ENCODE data around the gene RBM45. TPM values are rescaled to one million over a fixed set of nuclear protein-coding genes. Genes with fewer than 3 reads are reported as not detected.
A peak's percentile ranks its signal among the peaks of the same experiment; 100 is the strongest.
"Not testable (repeated sequence)": the region's sequence is repeated elsewhere in the genome, so short reads cannot be mapped to it uniquely, and the experiment has no call there.

The RBM45 gene
- total and polyA plus RNA-seq, 4 donors, result 17.4 to 26.6 (median 19.3) TPM

DNA sequence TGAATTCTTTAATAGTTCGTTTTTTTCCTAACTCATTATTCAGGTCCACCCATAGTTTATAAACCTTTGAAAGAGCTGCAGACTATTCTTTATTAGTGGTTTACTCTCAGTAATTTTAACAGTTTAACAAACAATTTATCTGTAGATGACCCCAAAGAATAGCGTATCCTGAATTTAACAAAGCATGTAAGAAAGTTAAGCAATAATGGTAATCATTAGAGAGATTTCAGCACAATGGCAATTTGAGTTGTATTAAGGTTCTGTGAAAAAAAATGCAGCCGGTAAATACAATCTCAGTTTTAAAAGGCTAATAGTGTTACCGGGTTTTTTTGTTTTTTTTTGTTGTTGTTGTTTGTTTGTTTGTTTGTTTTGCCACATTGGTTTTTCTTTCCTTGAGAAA lies 40.3 kb downstream of the RBM45 start:
- no peak overlapping the region for H3K27ac ChIP-seq (ENCODE audit: low read depth, low read length)
- no peaks in the 10 kb centered on the region for H3K4me1 ChIP-seq (ENCODE audit: control insufficient read depth, insufficient read depth, low read length)
- DNase-seq (ENCODE audit: low read depth in 4 of 6, low spot score in 6 of 6), result no peak
- no peaks in the 10 kb centered on the region for H3K36me3 ChIP-seq (ENCODE audit: control insufficient read depth, insufficient read depth, low read length)
- H3K9me3 ChIP-seq (ENCODE audit: control insufficient read depth, insufficient read depth, low read length), result no peaks in the 10 kb centered on the region
- no peaks in the 10 kb centered on the region for H3K27me3 ChIP-seq (ENCODE audit: control insufficient read depth, insufficient read depth, low read length)
- WGBS (ENCODE audit: insufficient coverage), result 80% methylated on average over 1 of the region's 4 CpGs
- no peak overlapping the region for H3K4me3 ChIP-seq (ENCODE audit: low read depth, low read length)

DNA sequence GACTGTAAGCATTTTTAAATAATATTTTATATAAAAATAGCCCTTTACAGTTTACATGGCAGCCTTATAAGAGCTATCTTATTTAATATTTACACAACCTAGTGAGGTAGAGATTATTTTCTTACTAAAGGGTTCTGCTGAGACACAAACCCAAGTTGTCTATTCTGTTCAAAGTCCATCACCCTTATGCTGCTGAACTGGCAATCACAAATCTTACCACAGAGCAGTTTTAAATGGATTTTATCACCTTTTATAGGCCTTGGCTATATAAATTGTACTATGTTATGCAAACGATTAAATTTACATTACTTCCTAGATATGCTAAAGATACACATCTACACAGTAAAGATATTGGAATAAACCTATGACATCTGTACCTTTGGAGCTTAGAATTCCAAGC lies 40.7 kb downstream of the RBM45 start:
- Histone ChIP-seq H3K4me1 (ENCODE audit: control insufficient read depth, insufficient read depth, low read length) (no peaks in the 10 kb centered on the region), H3K9me3 (ENCODE audit: control insufficient read depth, insufficient read depth, low read length) (no peaks in the 10 kb centered on the region), H3K27me3 (ENCODE audit: control insufficient read depth, insufficient read depth, low read length) (no peaks in the 10 kb centered on the region), H3K4me3 (ENCODE audit: low read depth, low read length) (no peak overlapping the region), H3K27ac (ENCODE audit: low read depth, low read length) (no peak overlapping the region), H3K36me3 (ENCODE audit: control insufficient read depth, insufficient read depth, low read length) (no peaks in the 10 kb centered on the region)
- DNase-seq (ENCODE audit: low read depth in 4 of 6, low spot score in 6 of 6), result no peak
- WGBS (ENCODE audit: insufficient coverage), result no CpG with 5 or more reads among the region's 1 CpG

DNA sequence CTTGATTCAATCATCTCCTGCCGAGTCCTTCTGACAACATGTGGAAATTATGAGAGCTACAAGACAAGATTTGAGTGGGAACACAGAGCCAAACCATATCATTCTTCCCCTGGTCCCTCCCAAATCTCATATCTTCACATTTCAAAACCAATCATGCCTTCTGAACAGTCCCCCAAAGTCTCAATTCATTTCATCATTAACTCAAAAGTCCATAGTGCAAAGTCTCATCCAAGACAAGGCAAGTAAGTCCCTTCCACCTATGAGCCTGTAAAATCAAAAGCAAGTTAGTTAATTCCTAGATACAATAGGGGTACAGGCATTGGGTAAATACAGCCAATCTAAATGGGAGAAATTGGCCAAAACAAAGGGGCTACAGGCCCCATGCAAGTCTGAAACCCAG lies 41.6 kb downstream of the RBM45 start:
- H3K27ac ChIP-seq (ENCODE audit: low read depth, low read length), result not testable (repeated sequence)

DNA sequence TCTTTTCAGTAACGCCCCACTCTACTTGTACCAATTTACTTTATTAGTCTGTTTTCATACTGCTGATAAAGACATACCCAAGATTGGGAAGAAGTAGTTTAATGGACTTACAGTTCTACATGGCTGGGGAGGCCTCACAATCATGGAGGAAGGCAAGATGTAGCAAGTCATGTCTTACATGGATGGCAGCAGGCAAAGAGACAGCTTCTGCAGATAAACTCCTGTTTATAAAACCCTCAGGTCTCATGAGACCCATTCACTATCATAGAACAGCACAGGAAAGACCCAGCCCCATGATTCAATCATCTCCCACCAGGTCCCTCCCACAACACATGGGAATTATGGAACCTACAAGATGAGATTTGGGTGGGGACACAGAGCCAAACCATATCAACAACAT lies 43.3 kb downstream of the RBM45 start:
- H3K9me3 ChIP-seq (ENCODE audit: control insufficient read depth, insufficient read depth, low read length), result no peaks in the 10 kb centered on the region
- H3K27me3 ChIP-seq (ENCODE audit: control insufficient read depth, insufficient read depth, low read length), result no peaks in the 10 kb centered on the region
- WGBS (ENCODE audit: insufficient coverage), result no CpG with 5 or more reads among the region's 1 CpG
- DNase-seq (ENCODE audit: low read depth in 4 of 6, low spot score in 6 of 6), result no peak
- H3K4me3 ChIP-seq (ENCODE audit: low read depth, low read length), result no peak overlapping the region
- H3K4me1 ChIP-seq (ENCODE audit: control insufficient read depth, insufficient read depth, low read length), result no peaks in the 10 kb centered on the region
- no peaks in the 10 kb centered on the region for H3K36me3 ChIP-seq (ENCODE audit: control insufficient read depth, insufficient read depth, low read length)
- H3K27ac ChIP-seq (ENCODE audit: low read depth, low read length), result no peak overlapping the region

More for the DNA sequence above, 41.6 kb downstream of the RBM45 start:
- not testable (repeated sequence) for H3K4me3 ChIP-seq (ENCODE audit: low read depth, low read length); H3K4me1 ChIP-seq (ENCODE audit: control insufficient read depth, insufficient read depth, low read length); DNase-seq (ENCODE audit: low read depth in 4 of 6, low spot score in 6 of 6); H3K27me3 ChIP-seq (ENCODE audit: control insufficient read depth, insufficient read depth, low read length); H3K9me3 ChIP-seq (ENCODE audit: control insufficient read depth, insufficient read depth, low read length); H3K36me3 ChIP-seq (ENCODE audit: control insufficient read depth, insufficient read depth, low read length)
- WGBS (ENCODE audit: insufficient coverage), result no CpG with 5 or more reads among the region's 1 CpG

DNA sequence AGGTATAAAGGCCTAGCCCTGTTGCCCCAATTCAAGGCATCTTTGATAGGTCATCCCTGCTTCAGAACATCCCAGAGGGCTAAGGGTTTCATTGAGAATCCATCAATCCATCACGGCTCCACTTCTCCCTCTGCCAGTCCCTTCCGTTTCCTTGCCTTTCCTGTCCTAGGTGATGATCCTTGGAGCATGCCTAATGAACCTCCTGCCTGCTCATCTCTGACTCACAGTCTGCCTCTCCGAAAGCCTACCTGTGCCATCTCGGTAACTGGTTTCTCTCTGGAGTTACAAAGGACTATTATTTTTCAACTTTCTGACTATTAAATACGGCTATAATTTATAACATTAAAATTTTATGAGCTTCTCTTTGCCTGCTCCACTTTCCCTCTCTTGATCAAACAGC lies 45.3 kb downstream of the RBM45 start:
- DNase-seq (ENCODE audit: low read depth in 4 of 6, low spot score in 6 of 6), result no peak
- Histone ChIP-seq H3K36me3 (ENCODE audit: control insufficient read depth, insufficient read depth, low read length) (no peaks in the 10 kb centered on the region), H3K9me3 (ENCODE audit: control insufficient read depth, insufficient read depth, low read length) (no peaks in the 10 kb centered on the region), H3K4me1 (ENCODE audit: control insufficient read depth, insufficient read depth, low read length) (no peaks in the 10 kb centered on the region), H3K27ac (ENCODE audit: low read depth, low read length) (no peak overlapping the region), H3K4me3 (ENCODE audit: low read depth, low read length) (no peak overlapping the region), H3K27me3 (ENCODE audit: control insufficient read depth, insufficient read depth, low read length) (no peaks in the 10 kb centered on the region)
- WGBS (ENCODE audit: insufficient coverage), result 95% methylated on average over 3 of the region's 5 CpGs

DNA sequence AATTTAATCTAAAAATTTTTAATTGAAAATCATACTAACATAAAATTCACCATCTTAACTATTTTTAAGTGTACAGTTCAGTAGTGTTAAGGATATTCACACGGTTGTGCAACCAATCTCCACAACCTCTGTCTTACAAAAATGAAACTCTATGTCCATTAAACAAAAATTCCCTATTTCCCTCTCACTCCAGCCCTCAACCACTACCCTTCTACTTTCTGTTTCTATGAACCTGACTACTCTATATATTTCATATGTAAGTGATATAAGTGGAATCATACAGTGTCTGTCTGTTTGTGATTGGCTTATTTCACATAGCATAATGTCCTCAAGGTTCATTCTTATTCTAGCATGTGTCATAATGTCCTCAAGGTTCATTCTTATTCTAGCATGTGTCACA lies 47.7 kb downstream of the RBM45 start:
- no peaks in the 10 kb centered on the region for H3K27me3 ChIP-seq (ENCODE audit: control insufficient read depth, insufficient read depth, low read length)
- H3K27ac ChIP-seq (ENCODE audit: low read depth, low read length), result no peak overlapping the region
- no peaks in the 10 kb centered on the region for H3K36me3 ChIP-seq (ENCODE audit: control insufficient read depth, insufficient read depth, low read length)
- no peak for DNase-seq (ENCODE audit: low read depth in 4 of 6, low spot score in 6 of 6)
- H3K4me1 ChIP-seq (ENCODE audit: control insufficient read depth, insufficient read depth, low read length), result no peaks in the 10 kb centered on the region
- no CpG with 5 or more reads among the region's 1 CpG for WGBS (ENCODE audit: insufficient coverage)
- H3K9me3 ChIP-seq (ENCODE audit: control insufficient read depth, insufficient read depth, low read length), result no peaks in the 10 kb centered on the region
- no peak overlapping the region for H3K4me3 ChIP-seq (ENCODE audit: low read depth, low read length)

DNA sequence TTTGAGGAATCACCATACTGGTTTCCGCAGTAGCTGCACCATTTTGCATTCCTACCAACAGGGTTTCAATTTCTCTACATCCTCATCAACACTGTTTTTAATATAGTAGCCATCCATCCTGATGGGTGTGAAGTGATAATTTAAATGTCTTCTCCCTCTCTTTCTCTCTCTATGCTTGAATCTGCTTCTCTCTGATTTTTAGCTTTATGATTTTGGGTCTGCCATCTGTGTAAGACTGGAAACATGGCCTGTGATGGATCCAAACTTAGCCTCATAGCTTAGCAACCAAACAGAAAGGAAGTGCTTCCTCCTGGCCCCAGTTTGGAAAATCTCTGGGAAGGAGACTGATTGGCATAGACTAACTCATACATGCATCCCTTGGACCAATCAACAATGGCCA lies 48.4 kb downstream of the RBM45 start:
- Histone ChIP-seq H3K36me3 (ENCODE audit: control insufficient read depth, insufficient read depth, low read length) (no peaks in the 10 kb centered on the region), H3K9me3 (ENCODE audit: control insufficient read depth, insufficient read depth, low read length) (no peaks in the 10 kb centered on the region), H3K4me3 (ENCODE audit: low read depth, low read length) (no peak overlapping the region), H3K27ac (ENCODE audit: low read depth, low read length) (no peak overlapping the region), H3K4me1 (ENCODE audit: control insufficient read depth, insufficient read depth, low read length) (no peaks in the 10 kb centered on the region), H3K27me3 (ENCODE audit: control insufficient read depth, insufficient read depth, low read length) (no peaks in the 10 kb centered on the region)
- peak in 1 of 6 donors; percentile 23 for DNase-seq (ENCODE audit: low read depth in 4 of 6, low spot score in 6 of 6)
- WGBS (ENCODE audit: insufficient coverage), result no CpG with 5 or more reads among the region's 1 CpG

DNA sequence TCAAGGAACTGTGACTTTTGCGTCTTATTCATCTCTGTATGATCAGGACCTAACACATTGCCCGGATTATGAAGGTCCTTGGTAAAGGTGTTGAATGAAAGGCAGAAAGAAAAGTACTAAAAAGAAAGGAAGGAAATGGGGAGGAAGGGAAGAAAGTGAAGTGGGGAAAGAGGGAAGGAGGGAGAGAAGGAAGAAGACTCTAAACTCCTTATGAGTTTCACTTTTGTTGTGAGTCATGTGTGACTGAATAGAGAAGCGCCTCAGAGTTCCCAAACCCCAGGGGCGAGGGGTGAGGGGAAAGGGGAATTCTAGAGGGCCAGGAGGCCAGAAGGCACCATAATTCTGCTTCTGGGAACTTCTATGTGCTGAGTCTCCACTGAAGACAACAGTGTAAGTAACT lies 51.2 kb downstream of the RBM45 start:
- H3K27ac ChIP-seq (ENCODE audit: low read depth, low read length), result no peak overlapping the region
- no peaks in the 10 kb centered on the region for H3K9me3 ChIP-seq (ENCODE audit: control insufficient read depth, insufficient read depth, low read length)
- WGBS (ENCODE audit: insufficient coverage), result 81% methylated on average over 4 of the region's 4 CpGs
- no peaks in the 10 kb centered on the region for H3K27me3 ChIP-seq (ENCODE audit: control insufficient read depth, insufficient read depth, low read length)
- H3K36me3 ChIP-seq (ENCODE audit: control insufficient read depth, insufficient read depth, low read length), result no peaks in the 10 kb centered on the region
- no peaks in the 10 kb centered on the region for H3K4me1 ChIP-seq (ENCODE audit: control insufficient read depth, insufficient read depth, low read length)
- no peak for DNase-seq (ENCODE audit: low read depth in 4 of 6, low spot score in 6 of 6)
- no peak overlapping the region for H3K4me3 ChIP-seq (ENCODE audit: low read depth, low read length)

DNA sequence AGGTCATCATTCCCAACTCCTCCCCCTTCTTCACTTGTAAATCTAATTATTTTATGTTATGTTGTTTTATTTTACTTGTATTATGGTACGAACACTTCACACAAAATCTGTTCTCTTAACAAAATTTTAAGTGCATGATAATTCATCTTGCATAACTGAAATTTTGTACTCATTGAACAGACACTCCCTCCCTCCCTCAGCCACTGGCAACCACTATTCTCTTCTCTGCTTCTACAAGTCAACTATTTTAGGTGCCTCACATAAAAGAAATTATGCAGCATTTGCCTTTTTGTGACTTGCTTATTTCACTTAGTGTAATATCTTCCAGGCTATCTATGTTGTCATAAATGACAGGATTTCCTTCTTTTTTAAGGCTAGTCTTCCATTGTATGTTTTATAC lies 51.7 kb downstream of the RBM45 start:
- Histone ChIP-seq H3K9me3 (ENCODE audit: control insufficient read depth, insufficient read depth, low read length) (no peaks in the 10 kb centered on the region), H3K27ac (ENCODE audit: low read depth, low read length) (no peak overlapping the region), H3K36me3 (ENCODE audit: control insufficient read depth, insufficient read depth, low read length) (no peaks in the 10 kb centered on the region), H3K4me1 (ENCODE audit: control insufficient read depth, insufficient read depth, low read length) (no peaks in the 10 kb centered on the region), H3K27me3 (ENCODE audit: control insufficient read depth, insufficient read depth, low read length) (no peaks in the 10 kb centered on the region), H3K4me3 (ENCODE audit: low read depth, low read length) (no peak overlapping the region)
- no CpG with 5 or more reads among the region's 1 CpG for WGBS (ENCODE audit: insufficient coverage)
- no peak for DNase-seq (ENCODE audit: low read depth in 4 of 6, low spot score in 6 of 6)

DNA sequence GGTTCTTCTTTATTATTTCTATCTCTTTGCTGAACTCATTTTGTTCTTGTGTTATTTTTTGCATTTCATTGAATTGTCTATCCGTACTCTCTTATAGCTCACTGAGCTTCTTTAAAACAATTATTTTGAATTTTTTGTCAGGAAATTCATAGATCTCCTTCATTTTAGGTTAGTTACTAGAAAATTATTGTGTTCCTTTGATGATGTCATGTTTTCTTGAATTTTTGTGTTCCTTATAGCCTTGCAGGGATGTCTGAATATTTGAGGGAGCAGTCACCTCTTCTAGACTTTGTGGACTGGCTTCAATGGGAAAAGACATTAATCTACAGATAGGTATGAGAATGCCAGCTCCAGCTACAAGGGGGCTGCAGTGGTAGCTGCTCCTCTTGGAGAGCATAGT lies 61.4 kb downstream of the RBM45 start:
- Histone ChIP-seq H3K4me1 (ENCODE audit: control insufficient read depth, insufficient read depth, low read length) (no peaks in the 10 kb centered on the region), H3K27ac (ENCODE audit: low read depth, low read length) (no peak overlapping the region), H3K36me3 (ENCODE audit: control insufficient read depth, insufficient read depth, low read length) (no peaks in the 10 kb centered on the region), H3K4me3 (ENCODE audit: low read depth, low read length) (no peak overlapping the region), H3K9me3 (ENCODE audit: control insufficient read depth, insufficient read depth, low read length) (no peaks in the 10 kb centered on the region), H3K27me3 (ENCODE audit: control insufficient read depth, insufficient read depth, low read length) (no peaks in the 10 kb centered on the region)
- WGBS (ENCODE audit: insufficient coverage), result no CpG with 5 or more reads among the region's 1 CpG
- no peak for DNase-seq (ENCODE audit: low read depth in 4 of 6, low spot score in 6 of 6)
